GF-D8 (cell line): ENCODE data around the gene CHRNE.
"Not testable (repeated sequence)": the region's sequence is repeated elsewhere in the genome, so short reads cannot be mapped to it uniquely, and the experiment has no call there.

Source experiments
- DNase-seq: peaks from one replicate; lab custom pipeline; 2025; lab: John Stamatoyannopoulos, UW

Gene CHRNE

GRCh38 chr17:4939796-4940554, 37.1 kb upstream of the CHRNE start, which contains the start of the genes RNF167 and SLC25A11:
TSS of gene RNF167 (plus strand) at chr17:4940268. CDS start at chr17:4940910, 642 bp downstream.
TSS of gene SLC25A11 (minus strand) at chr17:4940046. CDS start at chr17:4939910, 136 bp downstream.
- peak; percentile 93 for DNase-seq

GRCh38 chr17:4939546-4939795, 36.6 kb upstream of the CHRNE start:
- no peak for DNase-seq

- DNase-seq = no peak
These were observed 36.0 kb upstream of the CHRNE start for GRCh38 chr17:4938688-4939545.

GRCh38 chr17:4938069-4938491, 35.2 kb upstream of the CHRNE start:
- DNase-seq = no peak

GRCh38 chr17:4937553-4937952, 34.7 kb upstream of the CHRNE start:
- DNase-seq = no peak

GRCh38 chr17:4936436-4936835, 33.5 kb upstream of the CHRNE start:
- DNase-seq = no peak

- DNase-seq = no peak
These were observed 32.8 kb upstream of the CHRNE start for GRCh38 chr17:4935650-4936049.

- DNase-seq = peak; percentile 57
These were observed 31.5 kb upstream of the CHRNE start for GRCh38 chr17:4934173-4934979.

- DNase-seq = no peak
These were observed 30.7 kb upstream of the CHRNE start for GRCh38 chr17:4933646-4934045.

GRCh38 chr17:4932756-4933155, 29.9 kb upstream of the CHRNE start:
- DNase-seq = no peak

- no peak for DNase-seq
These were observed 29.1 kb upstream of the CHRNE start, which contains the start of gene GP1BA for GRCh38 chr17:4931963-4932362. TSS of gene GP1BA (plus strand) at chr17:4932277. CDS start at chr17:4932605, 328 bp downstream.

GRCh38 chr17:4928881-4929280, 26.0 kb upstream of the CHRNE start:
- no peak for DNase-seq

GRCh38 chr17:4926577-4927335, 23.9 kb upstream of the CHRNE start:
- not testable (repeated sequence) for DNase-seq

- no peak for DNase-seq
These were observed 18.4 kb upstream of the CHRNE start for GRCh38 chr17:4921320-4921719.

GRCh38 chr17:4920351-4921048, 17.6 kb upstream of the CHRNE start:
- DNase-seq = peak; percentile 3

GRCh38 chr17:4919511-4920047, 16.7 kb upstream of the CHRNE start:
- DNase-seq = no peak

- DNase-seq = not testable (repeated sequence)
These were observed 11.7 kb upstream of the CHRNE start for GRCh38 chr17:4914551-4914950.

- DNase-seq = no peak
These were observed 11.1 kb upstream of the CHRNE start for GRCh38 chr17:4913994-4914393.

- peak; percentile 52 for DNase-seq
These were observed 6.0 kb upstream of the CHRNE start for GRCh38 chr17:4908711-4909496.

GRCh38 chr17:4908301-4908700, 5.4 kb upstream of the CHRNE start:
- no peak for DNase-seq
